PFSK-1 (cell line): Measurements from ENCODE around the gene CAMSAP3.

ENCODE experiments used
- FOXP2 ChIP-seq: optimal IDR thresholded peaks from 2 replicates; pipeline ENCODE3; 2011; ENCODE audit warnings: borderline replicate concordance, control low read depth, inconsistent platforms; ENCODE audit not compliant: insufficient read depth; ENCODE audit errors: extremely low read length, extremely low read depth
- POLR2AphosphoS5 ChIP-seq: IDR thresholded peaks from 2 replicates; pipeline ENCODE4 v1.6.1; 2012; ENCODE audit warnings: low read depth, mild to moderate bottlenecking, control low read depth, low read length, moderate library complexity
- REST ChIP-seq, 2 experiments: IDR thresholded peaks; 2 replicates each; pipeline versions ENCODE4 v1.6.1 to v1.8.0; 2011 to 2012; ENCODE audit warnings: low read depth in 2 of 2, low read length in 2 of 2, control low read depth in 1 of 2, inconsistent platforms in 1 of 2, mild to moderate bottlenecking in 1 of 2, moderate library complexity in 1 of 2; ENCODE audit not compliant: insufficient read depth in 1 of 2
- SIN3A ChIP-seq: IDR thresholded peaks from 2 replicates; pipeline ENCODE4 v1.6.1; 2012; ENCODE audit warnings: mild to moderate bottlenecking, low read length, moderate library complexity, borderline replicate concordance; ENCODE audit not compliant: insufficient read depth
- TAF1 ChIP-seq: IDR thresholded peaks from 2 replicates; pipeline ENCODE4 v1.6.1; 2012; ENCODE audit warnings: low read length, control low read depth, borderline replicate concordance; ENCODE audit not compliant: insufficient read depth

The CAMSAP3 gene

GRCh38 chr19:7556696-7557315 is 38.9 kb upstream of the CAMSAP3 start:
- no peak for TF ChIP-seq REST (IDR thresholded peaks at IDR 0.05; ENCODE audit: insufficient read depth in 1 of 2, low read depth in 2 of 2, low read length in 2 of 2)
- TF ChIP-seq FOXP2, result no peak
- no peak for TF ChIP-seq POLR2AphosphoS5
- TF ChIP-seq SIN3A, result no peak
- TF ChIP-seq TAF1, result no peak

GRCh38 chr19:7558667-7559066 is 37.0 kb upstream of the CAMSAP3 start:
- TF ChIP-seq SIN3A, result no peak
- no peak for TF ChIP-seq POLR2AphosphoS5
- TF ChIP-seq TAF1, result no peak
- TF ChIP-seq FOXP2, result no peak
- TF ChIP-seq REST (IDR thresholded peaks at IDR 0.05; ENCODE audit: insufficient read depth in 1 of 2, low read depth in 2 of 2, low read length in 2 of 2), result no peak

GRCh38 chr19:7559102-7559501 is 36.6 kb upstream of the CAMSAP3 start:
- no peak for TF ChIP-seq POLR2AphosphoS5
- TF ChIP-seq SIN3A, result no peak
- no peak for TF ChIP-seq FOXP2

- TF ChIP-seq POLR2AphosphoS5 (no peak), TAF1 (no peak), REST (IDR thresholded peaks at IDR 0.05; ENCODE audit: insufficient read depth in 1 of 2, low read depth in 2 of 2, low read length in 2 of 2) (no peak), SIN3A (no peak), FOXP2 (no peak)
Measured at GRCh38 chr19:7560255-7560654, 35.4 kb upstream of the CAMSAP3 start.

- no peak for TF ChIP-seq TAF1
- no peak for TF ChIP-seq REST (IDR thresholded peaks at IDR 0.05; ENCODE audit: insufficient read depth in 1 of 2, low read depth in 2 of 2, low read length in 2 of 2)
- no peak for TF ChIP-seq FOXP2
- no peak for TF ChIP-seq POLR2AphosphoS5
- no peak for TF ChIP-seq SIN3A
Measured at GRCh38 chr19:7561325-7561724, 34.3 kb upstream of the CAMSAP3 start.
